Astrocyte (in vitro differentiated cells and primary cell): ENCODE results near the gene CTIF.

Source experiments
- CTCF ChIP-seq: IDR thresholded peaks from 2 replicates; pipeline ENCODE4 v1.5.1; 2011; ENCODE audit warnings: low read depth, mild to moderate bottlenecking, inconsistent platforms, low read length, moderate library complexity; ENCODE audit not compliant: insufficient read depth
- EZH2 ChIP-seq: IDR thresholded peaks from 2 replicates; pipeline ENCODE4 v1.6.1; 2012; ENCODE audit warnings: mild to moderate bottlenecking, low read length, inconsistent platforms; ENCODE audit not compliant: insufficient read depth

- TF ChIP-seq CTCF = no peak
- TF ChIP-seq EZH2 = no peak
Observed at GRCh38 chr18:48887905-48888772, 349.3 kb downstream of the CTIF start.
